Endothelial cell of umbilical vein (primary cell): ENCODE measurements around the gene GADD45A.

Source experiments
- CTCF ChIP-seq, 2 donors: IDR thresholded peaks; 1 replicate in 1 of 2; 2 replicates in 1 of 2; pipeline ENCODE4 v1.5.1; 2011; ENCODE audit warnings: low read length in 2 of 2, mild to moderate bottlenecking in 2 of 2, moderate library complexity in 2 of 2, control low read depth in 1 of 2, inconsistent platforms in 1 of 2, low read depth in 1 of 2; ENCODE audit not compliant: insufficient read depth in 1 of 2; ENCODE audit errors: extremely low read depth in 1 of 2
- EZH2 ChIP-seq: IDR thresholded peaks from 2 replicates; pipeline ENCODE4 v1.6.1; 2012; ENCODE audit warnings: borderline replicate concordance, low read depth, mild to moderate bottlenecking, moderate library complexity, low read length, inconsistent platforms; ENCODE audit not compliant: severe bottlenecking
- FOS ChIP-seq: IDR thresholded peaks from 2 replicates; pipeline ENCODE4 v1.6.1; 2011; ENCODE audit warnings: mild to moderate bottlenecking, low read length, moderate library complexity, borderline replicate concordance; ENCODE audit not compliant: insufficient read depth
- JUN ChIP-seq: IDR thresholded peaks from 2 replicates; pipeline ENCODE4 v1.6.1; 2011; ENCODE audit warnings: borderline replicate concordance, low read depth; ENCODE audit not compliant: insufficient read length, insufficient read depth
- MAX ChIP-seq: IDR thresholded peaks from 2 replicates; pipeline ENCODE4 v1.6.1; 2011; ENCODE audit not compliant: insufficient read depth, insufficient read length
- MYC ChIP-seq: IDR thresholded peaks from one replicate; pipeline ENCODE4 v1.6.1; 2011; ENCODE audit warnings: mild to moderate bottlenecking, low read depth, low read length
- POLR2A ChIP-seq: IDR thresholded peaks from 2 replicates; pipeline ENCODE4 v1.6.1; 2012; ENCODE audit warnings: low read depth, mild to moderate bottlenecking, control low read depth, low read length
- POLR2AphosphoS5 ChIP-seq: IDR thresholded peaks from 2 replicates; pipeline ENCODE4 v1.6.1; 2012; ENCODE audit warnings: low read depth, mild to moderate bottlenecking, control low read depth, low read length, moderate library complexity; ENCODE audit not compliant: insufficient read depth

GRCh38 chr1:67636146-67636545, 48.9 kb upstream of the GADD45A start:
- TF ChIP-seq CTCF (IDR thresholded peaks at IDR 0.05; ENCODE audit: extremely low read depth in 1 of 2, insufficient read depth in 1 of 2, low read depth in 1 of 2, low read length in 2 of 2) (no peak), MAX (no peak), FOS (no peak), POLR2A (no peak), EZH2 (no peak), POLR2AphosphoS5 (no peak), MYC (no peak), JUN (no peak)
